Neural cell (in vitro differentiated cells): ENCODE data around the gene GPR3. TPM values are rescaled to one million over a fixed set of nuclear protein-coding genes. Genes with fewer than 3 reads are reported as not detected.

Source experiments
- H2AFZ ChIP-seq: fragments of 200-600, 300-800 bp; sonication (generic), shearing (Covaris generic); 2 replicates; pipeline ENCODE4 v1.6.0; 2014; ENCODE audit warnings: low read depth, mild to moderate bottlenecking, antibody characterized with exemption, low read length, moderate library complexity
- H3F3A ChIP-seq: fragments of 200-600 bp; shearing (Covaris generic); 2 replicates; pipeline ENCODE4 v1.6.1; 2016; ENCODE audit warnings: mild to moderate bottlenecking, moderate library complexity, mixed read lengths, antibody characterized with exemption, low read length; ENCODE audit not compliant: insufficient read depth, poor library complexity, severe bottlenecking
- H3K27ac ChIP-seq: fragments of 200-600, 300-800 bp; sonication (generic), shearing (Covaris generic); 2 replicates; pipeline ENCODE4 v1.5.1; 2014; ENCODE audit warnings: mild to moderate bottlenecking, low read length, moderate library complexity
- H3K27me3 ChIP-seq: fragments of 300-800, 200-600 bp; sonication (generic), shearing (Covaris generic); 2 replicates; pipeline ENCODE4 v1.6.0; 2014; ENCODE audit warnings: mild to moderate bottlenecking, low read depth, low read length, moderate library complexity; ENCODE audit not compliant: insufficient read depth
- H3K36me3 ChIP-seq: fragments of 300-800, 200-600 bp; sonication (generic), shearing (Covaris generic); 2 replicates; pipeline ENCODE4 v1.5.1; 2014; ENCODE audit warnings: mild to moderate bottlenecking, antibody characterized with exemption, low read length, moderate library complexity; ENCODE audit not compliant: insufficient read depth
- H3K4me2 ChIP-seq: fragments of 300-800, 200-600 bp; sonication (generic), shearing (Covaris generic); 2 replicates; pipeline ENCODE4 v1.6.0; 2014; ENCODE audit warnings: mild to moderate bottlenecking, low read length
- H3K4me3 ChIP-seq: fragments of 300-800, 200-600 bp; sonication (generic), shearing (Covaris generic); 2 replicates; pipeline ENCODE4 v1.5.1; 2014; ENCODE audit warnings: mild to moderate bottlenecking, low read length, moderate library complexity
- H3K79me2 ChIP-seq: fragments of 200-600 bp; shearing (Covaris generic); replicated peaks from 2 replicates; pipeline ENCODE4 v1.6.0; 2014; ENCODE audit warnings: mild to moderate bottlenecking, low read length, moderate library complexity; ENCODE audit not compliant: insufficient read depth
- H3K9ac ChIP-seq: fragments of 300-800, 200-600 bp; sonication (generic), shearing (Covaris generic); 2 replicates; pipeline ENCODE4 v1.6.1; 2016; ENCODE audit warnings: mild to moderate bottlenecking, low read length, mixed read lengths
- H3K9me2 ChIP-seq: fragments of 200-600 bp; shearing (Covaris generic); 2 replicates; pipeline ENCODE4 v1.6.1; 2016; ENCODE audit warnings: mild to moderate bottlenecking, low read length, mixed read lengths; ENCODE audit not compliant: insufficient read depth
- H3K9me3 ChIP-seq: fragments of 200-600, 300-800 bp; sonication (generic), shearing (Covaris generic); 2 replicates; pipeline ENCODE4 v1.6.1; 2016; ENCODE audit warnings: mild to moderate bottlenecking, mixed run types, low read length, moderate library complexity, mixed read lengths
- H4K20me1 ChIP-seq: fragments of 200-600 bp; shearing (Covaris generic); 2 replicates; pipeline ENCODE4 v1.6.1; 2016; ENCODE audit warnings: mild to moderate bottlenecking, mixed run types; ENCODE audit not compliant: insufficient read depth
- CTCF ChIP-seq: fragments of 450-650 bp; IDR thresholded peaks from 2 replicates; pipeline ENCODE4 v1.5.1; 2014; ENCODE audit warnings: antibody characterized with exemption, mild to moderate bottlenecking, moderate library complexity; ENCODE audit not compliant: poor library complexity, severe bottlenecking
- EP300 ChIP-seq: fragments of 450-650 bp; conservative IDR thresholded peaks from 2 replicates; pipeline ENCODE4 v1.6.1; 2014; ENCODE audit warnings: antibody characterized with exemption, mild to moderate bottlenecking, moderate library complexity; ENCODE audit not compliant: poor library complexity, severe bottlenecking
- EZH2 ChIP-seq: fragments of 200-600, 300-800 bp; shearing (Covaris generic), sonication (generic); IDR thresholded peaks from 2 replicates; pipeline ENCODE4 v1.6.1; 2014; ENCODE audit warnings: antibody characterized with exemption, low read length, borderline replicate concordance, mild to moderate bottlenecking; ENCODE audit not compliant: insufficient read depth, poor library complexity, severe bottlenecking
- MXI1 ChIP-seq: fragments of 450-650 bp; conservative IDR thresholded peaks from 2 replicates; pipeline ENCODE4 v1.6.1; 2014; ENCODE audit warnings: antibody characterized with exemption, mild to moderate bottlenecking; ENCODE audit not compliant: poor library complexity, severe bottlenecking
- POLR2AphosphoS5 ChIP-seq: IDR thresholded peaks from 2 replicates; pipeline ENCODE4 v1.6.1; 2012
- RAD21 ChIP-seq: fragments of 450-650 bp; conservative IDR thresholded peaks from 2 replicates; pipeline ENCODE4 v1.6.1; 2014; ENCODE audit warnings: antibody characterized with exemption, mild to moderate bottlenecking, moderate library complexity
- SMC3 ChIP-seq: fragments of 450-650 bp; conservative IDR thresholded peaks from 2 replicates; pipeline ENCODE4 v1.6.1; 2014; ENCODE audit warnings: antibody characterized with exemption, mild to moderate bottlenecking, moderate library complexity; ENCODE audit not compliant: poor library complexity
- TAF1 ChIP-seq: IDR thresholded peaks from 2 replicates; pipeline ENCODE4 v1.6.1; 2012; ENCODE audit warnings: low read depth
- polyA plus RNA-seq: library from polyadenylated mRNA; depleted of rRNA; stranded (reverse); fragments of >200 nt; gene quantifications from 2 replicates; pipeline ENCODE4 v1.2.3, GENCODE V29; 2014

GPR3 gene
- polyA plus RNA-seq, 1 donor from 2014 or later: 0.54 TPM

GRCh38 chr1:27392778-27393635, 585 bp downstream of the GPR3 start:
- Histone ChIP-seq H3K27ac (no peak overlapping the region), H4K20me1 (no peaks in the 10 kb centered on the region), H3K27me3 (no peaks in the 10 kb centered on the region), H2AFZ (no peak overlapping the region), H3K9me3 (no peaks in the 10 kb centered on the region), H3K79me2 (no peaks in the 10 kb centered on the region), H3K4me2 (peak overlapping the region; percentile 67), H3K4me3 (peak overlapping the region; percentile 75), H3K36me3 (no peaks in the 10 kb centered on the region), H3K9ac (peak overlapping the region; percentile 84), H3K9me2 (no peaks in the 10 kb centered on the region), H3F3A (no peaks in the 10 kb centered on the region)
- TF ChIP-seq EZH2 (no peak), TAF1 (no peak)

GRCh38 chr1:27393641-27394281, 1.3 kb downstream of the GPR3 start:
- Histone ChIP-seq H3K36me3 (no peaks in the 10 kb centered on the region), H3K9ac (no peak overlapping the region), H3K27me3 (no peaks in the 10 kb centered on the region), H3K4me3 (no peak overlapping the region), H3K27ac (no peak overlapping the region), H4K20me1 (no peaks in the 10 kb centered on the region), H3F3A (no peaks in the 10 kb centered on the region), H2AFZ (no peak overlapping the region), H3K4me2 (no peak overlapping the region), H3K9me2 (no peaks in the 10 kb centered on the region), H3K9me3 (no peaks in the 10 kb centered on the region), H3K79me2 (no peaks in the 10 kb centered on the region)
- TF ChIP-seq POLR2AphosphoS5 (no peak), SMC3 (no peak), EP300 (no peak), RAD21 (no peak)

- H3K9me3 ChIP-seq: no peaks in the 10 kb centered on the region
- H3K4me2 ChIP-seq: no peak overlapping the region
- no peak overlapping the region for H2AFZ ChIP-seq
- no peaks in the 10 kb centered on the region for H3K27me3 ChIP-seq
- no peaks in the 10 kb centered on the region for H3K36me3 ChIP-seq
- no peaks in the 10 kb centered on the region for H3K9me2 ChIP-seq
- no peak for TF ChIP-seq EP300
- TF ChIP-seq RAD21: no peak
- no peak for TF ChIP-seq MXI1
- TF ChIP-seq CTCF: no peak
- no peaks in the 10 kb centered on the region for H3K79me2 ChIP-seq
- H3F3A ChIP-seq: no peaks in the 10 kb centered on the region
- no peaks in the 10 kb centered on the region for H4K20me1 ChIP-seq
- H3K4me3 ChIP-seq: no peak overlapping the region
- no peak overlapping the region for H3K27ac ChIP-seq
- H3K9ac ChIP-seq: no peak overlapping the region
Observed at GRCh38 chr1:27394282-27394658, 1.8 kb downstream of the GPR3 start.
